ENCODE data around the gene HPX.
A peak's percentile ranks its signal among the peaks of the same experiment; 100 is the strongest.

HPX gene

GRCh38 chr11:6440906-6441358 lies at the start of gene HPX:
TSS of gene HPX (minus strand) at chr11:6440987. CDS start at chr11:6440963, 24 bp downstream.
- DNase-seq (ENCODE audit: low spot score), result no peak

- no peak for DNase-seq (ENCODE audit: low spot score)
Measured at GRCh38 chr11:6489306-6489705, 48.5 kb upstream of the HPX start.

GRCh38 chr11:6488821-6489220 lies 48.0 kb upstream of the HPX start:
- DNase-seq (ENCODE audit: low spot score), result no peak

GRCh38 chr11:6488342-6488741 lies 47.6 kb upstream of the HPX start:
- no peak for DNase-seq (ENCODE audit: low spot score)

GRCh38 chr11:6486938-6487337 lies 46.2 kb upstream of the HPX start:
- no peak for DNase-seq (ENCODE audit: low spot score)

GRCh38 chr11:6486256-6486655 lies 45.5 kb upstream of the HPX start:
- no peak for DNase-seq (ENCODE audit: low spot score)

GRCh38 chr11:6485661-6486060 lies 44.9 kb upstream of the HPX start:
- no peak for DNase-seq (ENCODE audit: low spot score)

- no peak for DNase-seq (ENCODE audit: low spot score)
Measured at GRCh38 chr11:6483015-6483414, 42.2 kb upstream of the HPX start.

GRCh38 chr11:6482441-6482840 lies 41.7 kb upstream of the HPX start:
- no peak for DNase-seq (ENCODE audit: low spot score)

- no peak for DNase-seq (ENCODE audit: low spot score)
Measured at GRCh38 chr11:6481924-6482275, 41.1 kb upstream of the HPX start.

GRCh38 chr11:6481012-6481923 lies 40.5 kb upstream of the HPX start, which contains the start of the genes ARFIP2 and TIMM10B:
TSS of gene ARFIP2 (minus strand) at chr11:6481331. CDS start at chr11:6480421, 910 bp downstream.
TSS of gene TIMM10B (plus strand) at chr11:6481501. CDS start at chr11:6481517, 16 bp downstream.
- peak; percentile 96 for DNase-seq (ENCODE audit: low spot score)

- no peak for DNase-seq (ENCODE audit: low spot score)
Measured at GRCh38 chr11:6480299-6480914, 39.6 kb upstream of the HPX start.

GRCh38 chr11:6476571-6476970 lies 35.8 kb upstream of the HPX start:
- DNase-seq (ENCODE audit: low spot score), result no peak

GRCh38 chr11:6475936-6476335 lies 35.1 kb upstream of the HPX start:
- DNase-seq (ENCODE audit: low spot score), result no peak

- no peak for DNase-seq (ENCODE audit: low spot score)
Measured at GRCh38 chr11:6474806-6475500, 34.2 kb upstream of the HPX start.

- no peak for DNase-seq (ENCODE audit: low spot score)
Measured at GRCh38 chr11:6474413-6474792, 33.6 kb upstream of the HPX start.

- peak; percentile 98 for DNase-seq (ENCODE audit: low spot score)
Measured at GRCh38 chr11:6473451-6474412, 32.9 kb upstream of the HPX start, which contains the start of gene TRIM3. TSS of gene TRIM3 (minus strand) at chr11:6473941. CDS start at chr11:6465695, 8,246 bp downstream.

- no peak for DNase-seq (ENCODE audit: low spot score)
Measured at GRCh38 chr11:6472934-6473333, 32.1 kb upstream of the HPX start.

- DNase-seq (ENCODE audit: low spot score), result no peak
Measured at GRCh38 chr11:6469599-6469998, 28.8 kb upstream of the HPX start.

- DNase-seq (ENCODE audit: low spot score), result peak; percentile 81
Measured at GRCh38 chr11:6468712-6469495, 28.1 kb upstream of the HPX start.

GRCh38 chr11:6459099-6459450 lies 18.3 kb upstream of the HPX start:
- no peak for DNase-seq (ENCODE audit: low spot score)
